Measurements from ENCODE around the gene ABCB8.
A peak's percentile ranks its signal among the peaks of the same experiment; 100 is the strongest.
"Not testable (repeated sequence)": the region's sequence is repeated elsewhere in the genome, so short reads cannot be mapped to it uniquely, and the experiment has no call there.

Gene ABCB8

GRCh38 chr7:150998341-150998740 is 29.9 kb upstream of the ABCB8 start:
- no peak for DNase-seq (ENCODE audit: low spot score)

GRCh38 chr7:150999001-150999400 is 29.2 kb upstream of the ABCB8 start:
- no peak for DNase-seq (ENCODE audit: low spot score)

- no peak for DNase-seq (ENCODE audit: low spot score)
These were observed 28.6 kb upstream of the ABCB8 start for GRCh38 chr7:150999497-151000230.

- no peak for DNase-seq (ENCODE audit: low spot score)
These were observed 27.3 kb upstream of the ABCB8 start for GRCh38 chr7:151000897-151001495.

GRCh38 chr7:151001546-151001945 is 26.7 kb upstream of the ABCB8 start:
- DNase-seq (ENCODE audit: low spot score), result no peak

- no peak for DNase-seq (ENCODE audit: low spot score)
These were observed 24.7 kb upstream of the ABCB8 start for GRCh38 chr7:151003572-151003971.

- no peak for DNase-seq (ENCODE audit: low spot score)
These were observed 22.7 kb upstream of the ABCB8 start for GRCh38 chr7:151005566-151005965.

GRCh38 chr7:151006590-151007300 is 21.5 kb upstream of the ABCB8 start:
- no peak for DNase-seq (ENCODE audit: low spot score)

- no peak for DNase-seq (ENCODE audit: low spot score)
These were observed 20.8 kb upstream of the ABCB8 start for GRCh38 chr7:151007469-151007898.

GRCh38 chr7:151008143-151008510 is 20.1 kb upstream of the ABCB8 start:
- DNase-seq (ENCODE audit: low spot score), result peak; percentile 49

GRCh38 chr7:151008511-151009323 is 19.5 kb upstream of the ABCB8 start:
- DNase-seq (ENCODE audit: low spot score), result peak; percentile 93

GRCh38 chr7:151009327-151010036 is 18.8 kb upstream of the ABCB8 start:
- DNase-seq (ENCODE audit: low spot score), result no peak

GRCh38 chr7:151010037-151010306 is 18.3 kb upstream of the ABCB8 start:
- no peak for DNase-seq (ENCODE audit: low spot score)

- DNase-seq (ENCODE audit: low spot score), result peak; percentile 50
These were observed 17.7 kb upstream of the ABCB8 start for GRCh38 chr7:151010307-151011096.

- DNase-seq (ENCODE audit: low spot score), result no peak
These were observed 17.2 kb upstream of the ABCB8 start for GRCh38 chr7:151011097-151011409.

- DNase-seq (ENCODE audit: low spot score), result not testable (repeated sequence)
These were observed 16.6 kb upstream of the ABCB8 start for GRCh38 chr7:151011616-151012015.

GRCh38 chr7:151012031-151012692 is 16.1 kb upstream of the ABCB8 start:
- DNase-seq (ENCODE audit: low spot score), result no peak

- no peak for DNase-seq (ENCODE audit: low spot score)
These were observed 15.3 kb upstream of the ABCB8 start for GRCh38 chr7:151012911-151013347.

- no peak for DNase-seq (ENCODE audit: low spot score)
These were observed 14.9 kb upstream of the ABCB8 start for GRCh38 chr7:151013356-151013732.

GRCh38 chr7:151013733-151014497 is 14.3 kb upstream of the ABCB8 start:
- DNase-seq (ENCODE audit: low spot score), result peak; percentile 92
